Endothelial cell of umbilical vein (primary cell): Measurements from ENCODE around the gene FRMD5.

Experiments used
- CTCF ChIP-seq, 2 donors: IDR thresholded peaks; 1 replicate in 1 of 2; 2 replicates in 1 of 2; pipeline ENCODE4 v1.5.1; 2011; ENCODE audit warnings: low read length in 2 of 2, mild to moderate bottlenecking in 2 of 2, moderate library complexity in 2 of 2, control low read depth in 1 of 2, inconsistent platforms in 1 of 2, low read depth in 1 of 2; ENCODE audit not compliant: insufficient read depth in 1 of 2; ENCODE audit errors: extremely low read depth in 1 of 2
- POLR2A ChIP-seq: IDR thresholded peaks from 2 replicates; pipeline ENCODE4 v1.6.1; 2012; ENCODE audit warnings: low read depth, mild to moderate bottlenecking, control low read depth, low read length
- POLR2AphosphoS5 ChIP-seq: IDR thresholded peaks from 2 replicates; pipeline ENCODE4 v1.6.1; 2012; ENCODE audit warnings: low read depth, mild to moderate bottlenecking, control low read depth, low read length, moderate library complexity; ENCODE audit not compliant: insufficient read depth

- TF ChIP-seq CTCF (IDR thresholded peaks at IDR 0.05; ENCODE audit: extremely low read depth in 1 of 2, insufficient read depth in 1 of 2, low read depth in 1 of 2, low read length in 2 of 2), result no peak
- TF ChIP-seq POLR2AphosphoS5, result no peak
- TF ChIP-seq POLR2A, result no peak
Observed at GRCh38 chr15:43871835-43872234, 323.2 kb downstream of the FRMD5 start.
